ENCODE measurements around the gene PTPN14. TPM values are rescaled to one million over a fixed set of nuclear protein-coding genes. Genes with fewer than 3 reads are reported as not detected.
A peak's percentile ranks its signal among the peaks of the same experiment; 100 is the strongest.

PTPN14 gene
- polyA plus RNA-seq, 1 donor from 2014 or later = 0.08 TPM

GRCh38 chr1:214352838-214353237, 198.6 kb downstream of the PTPN14 start:
- H3K9me3 Mint-ChIP-seq = peaks cover 0 to 2% (median 0%) of the 10 kb centered on the region in 3 donors

GRCh38 chr1:214351551-214352277, 199.7 kb downstream of the PTPN14 start:
- peaks cover 0 to 2% (median 0%) of the 10 kb centered on the region in 3 donors for H3K9me3 Mint-ChIP-seq
- H3K27ac Mint-ChIP-seq = no peak overlapping the region
- H3K36me3 Mint-ChIP-seq = no peaks in the 10 kb centered on the region
- no peaks in the 10 kb centered on the region for H3K4me1 Mint-ChIP-seq
- peaks cover 2% of the 10 kb centered on the region for H3K27me3 Mint-ChIP-seq
- H3K4me3 Mint-ChIP-seq = no peak overlapping the region

More at GRCh38 chr1:214352838-214353237, 198.6 kb downstream of the PTPN14 start:
- Mint-ChIP-seq H3K36me3 (no peaks in the 10 kb centered on the region), H3K27me3 (peaks cover 5% of the 10 kb centered on the region), H3K4me1 (no peaks in the 10 kb centered on the region), H3K4me3 (no peak overlapping the region), H3K27ac (no peak overlapping the region)

- Mint-ChIP-seq H3K36me3 (no peaks in the 10 kb centered on the region), H3K27me3 (no peaks in the 10 kb centered on the region), H3K4me1 (no peaks in the 10 kb centered on the region), H3K27ac (no peak overlapping the region), H3K4me3 (no peak overlapping the region), H3K9me3 (peaks cover 0 to 7% (median 2%) of the 10 kb centered on the region in 3 donors)
Observed at GRCh38 chr1:214349781-214350180, 201.6 kb downstream of the PTPN14 start.

GRCh38 chr1:214349008-214349407, 202.4 kb downstream of the PTPN14 start:
- H3K9me3 Mint-ChIP-seq = peaks cover 0 to 13% (median 0%) of the 10 kb centered on the region in 3 donors
- H3K27me3 Mint-ChIP-seq = no peaks in the 10 kb centered on the region
- no peak overlapping the region for H3K27ac Mint-ChIP-seq
- H3K36me3 Mint-ChIP-seq = no peaks in the 10 kb centered on the region
- no peak overlapping the region for H3K4me3 Mint-ChIP-seq
- H3K4me1 Mint-ChIP-seq = no peaks in the 10 kb centered on the region

GRCh38 chr1:214344897-214345296, 206.5 kb downstream of the PTPN14 start:
- H3K27me3 Mint-ChIP-seq = no peaks in the 10 kb centered on the region
- peak overlapping the region in 1 of 3 donors; percentile 40 for H3K27ac Mint-ChIP-seq
- H3K4me1 Mint-ChIP-seq = no peaks in the 10 kb centered on the region
- H3K4me3 Mint-ChIP-seq = peak overlapping the region in 1 of 4 donors; percentile 50
- H3K36me3 Mint-ChIP-seq = peaks cover 5% of the 10 kb centered on the region
- peaks cover 0 to 17% (median 2%) of the 10 kb centered on the region in 3 donors for H3K9me3 Mint-ChIP-seq

- peaks cover 9% of the 10 kb centered on the region for H3K36me3 Mint-ChIP-seq
- peak overlapping the region in 1 of 3 donors; percentile 48 for H3K27ac Mint-ChIP-seq
Observed at GRCh38 chr1:214342525-214342924, 208.9 kb downstream of the PTPN14 start.

GRCh38 chr1:214341932-214342331, 209.5 kb downstream of the PTPN14 start:
- Mint-ChIP-seq H3K27ac (no peak overlapping the region), H3K36me3 (peaks cover 10% of the 10 kb centered on the region), H3K4me3 (no peak overlapping the region), H3K9me3 (peaks cover 0 to 17% (median 2%) of the 10 kb centered on the region in 3 donors), H3K4me1 (no peaks in the 10 kb centered on the region), H3K27me3 (no peaks in the 10 kb centered on the region)

More at GRCh38 chr1:214342525-214342924, 208.9 kb downstream of the PTPN14 start:
- H3K4me1 Mint-ChIP-seq = no peaks in the 10 kb centered on the region
- no peak overlapping the region for H3K4me3 Mint-ChIP-seq
- H3K27me3 Mint-ChIP-seq = no peaks in the 10 kb centered on the region
- peaks cover 0 to 17% (median 2%) of the 10 kb centered on the region in 3 donors for H3K9me3 Mint-ChIP-seq

GRCh38 chr1:214341459-214341858, 209.9 kb downstream of the PTPN14 start:
- H3K4me1 Mint-ChIP-seq = no peaks in the 10 kb centered on the region
- peaks cover 10% of the 10 kb centered on the region for H3K36me3 Mint-ChIP-seq
- H3K4me3 Mint-ChIP-seq = no peak overlapping the region
- peaks cover 0 to 17% (median 2%) of the 10 kb centered on the region in 3 donors for H3K9me3 Mint-ChIP-seq
- H3K27me3 Mint-ChIP-seq = no peaks in the 10 kb centered on the region
- H3K27ac Mint-ChIP-seq = peak overlapping the region in 1 of 3 donors; percentile 18

GRCh38 chr1:214338212-214338611, 213.2 kb downstream of the PTPN14 start:
- Mint-ChIP-seq H3K27ac (no peak overlapping the region), H3K4me1 (peaks cover 0 to 3% (median 0%) of the 10 kb centered on the region in 3 donors), H3K27me3 (no peaks in the 10 kb centered on the region), H3K9me3 (no peaks in the 10 kb centered on the region), H3K4me3 (no peak overlapping the region), H3K36me3 (peaks cover 10% of the 10 kb centered on the region)

GRCh38 chr1:214337511-214337910, 213.9 kb downstream of the PTPN14 start:
- Mint-ChIP-seq H3K27ac (no peak overlapping the region), H3K36me3 (peaks cover 10% of the 10 kb centered on the region), H3K4me1 (peaks cover 0 to 3% (median 0%) of the 10 kb centered on the region in 3 donors), H3K27me3 (no peaks in the 10 kb centered on the region), H3K9me3 (no peaks in the 10 kb centered on the region), H3K4me3 (no peak overlapping the region)

GRCh38 chr1:214337015-214337414, 214.4 kb downstream of the PTPN14 start:
- Mint-ChIP-seq H3K27me3 (no peaks in the 10 kb centered on the region), H3K27ac (peak overlapping the region in 1 of 3 donors; percentile 80), H3K4me1 (peaks cover 0 to 3% (median 0%) of the 10 kb centered on the region in 3 donors), H3K4me3 (no peak overlapping the region), H3K36me3 (peaks cover 8% of the 10 kb centered on the region), H3K9me3 (no peaks in the 10 kb centered on the region)

- Mint-ChIP-seq H3K27me3 (no peaks in the 10 kb centered on the region), H3K36me3 (peaks cover 8% of the 10 kb centered on the region), H3K27ac (no peak overlapping the region), H3K4me3 (no peak overlapping the region), H3K9me3 (no peaks in the 10 kb centered on the region), H3K4me1 (peaks cover 0 to 5% (median 0%) of the 10 kb centered on the region in 3 donors)
Observed at GRCh38 chr1:214335567-214335966, 215.8 kb downstream of the PTPN14 start.

- no peaks in the 10 kb centered on the region for H3K27me3 Mint-ChIP-seq
- no peak overlapping the region for H3K27ac Mint-ChIP-seq
- H3K4me3 Mint-ChIP-seq = no peak overlapping the region
- H3K36me3 Mint-ChIP-seq = peaks cover 2% of the 10 kb centered on the region
- H3K9me3 Mint-ChIP-seq = no peaks in the 10 kb centered on the region
- peaks cover 0 to 5% (median 0%) of the 10 kb centered on the region in 3 donors for H3K4me1 Mint-ChIP-seq
Observed at GRCh38 chr1:214332946-214333798, 218.2 kb downstream of the PTPN14 start.

GRCh38 chr1:214331827-214332423, 219.5 kb downstream of the PTPN14 start:
- Mint-ChIP-seq H3K9me3 (no peaks in the 10 kb centered on the region), H3K27ac (peak overlapping the region in 1 of 3 donors; percentile 11), H3K36me3 (no peaks in the 10 kb centered on the region), H3K27me3 (no peaks in the 10 kb centered on the region), H3K4me1 (peaks cover 5 to 6% (median 6%) of the 10 kb centered on the region in 3 donors), H3K4me3 (no peak overlapping the region)

- H3K9me3 Mint-ChIP-seq = no peaks in the 10 kb centered on the region
- no peaks in the 10 kb centered on the region for H3K27me3 Mint-ChIP-seq
- H3K27ac Mint-ChIP-seq = no peak overlapping the region
- no peak overlapping the region for H3K4me3 Mint-ChIP-seq
- peaks cover 2% of the 10 kb centered on the region for H3K36me3 Mint-ChIP-seq
- H3K4me1 Mint-ChIP-seq = peaks cover 6 to 12% (median 9%) of the 10 kb centered on the region in 3 donors
Observed at GRCh38 chr1:214331180-214331579, 220.2 kb downstream of the PTPN14 start.

Measured in IgD-negative memory B cell (primary cell).